GM18951 (cell line): ENCODE data around the gene SCNN1A.

ENCODE experiments used
- POLR2A ChIP-seq: IDR thresholded peaks from 4 replicates; pipeline ENCODE4 v1.6.1; 2011; ENCODE audit warnings: mild to moderate bottlenecking; ENCODE audit not compliant: insufficient read length, insufficient read depth; ENCODE audit errors: extremely low read depth
- in situ Hi-C: fragments of 300-500 bp; cut with MboI; formaldehyde crosslinking; loops from one replicate; pipeline ENCODE4 v1.12.0; 2022; ENCODE audit warnings: low sequenced_read_pairs, mixed read lengths, inconsistent platforms; ENCODE audit not compliant: unreplicated experiment

The SCNN1A gene

DNA sequence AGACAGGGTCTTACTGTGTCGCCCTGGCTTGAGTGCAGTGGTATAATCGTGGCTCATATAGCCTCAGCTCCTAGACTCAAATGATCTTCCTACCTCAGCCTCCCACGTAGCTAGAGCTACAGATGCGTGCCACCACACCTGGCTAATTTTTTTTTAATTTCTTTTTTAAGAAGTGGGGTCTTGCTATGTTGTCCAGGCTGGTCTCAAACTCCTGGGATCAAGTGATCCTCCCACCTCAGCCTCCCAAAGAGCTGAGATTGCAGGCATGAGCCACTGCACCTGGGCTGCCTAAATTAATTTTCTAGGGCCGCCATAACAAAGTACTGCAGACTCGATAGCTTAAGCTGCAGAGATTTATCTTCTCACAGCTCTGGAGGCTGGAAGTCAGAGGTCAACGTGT lies 17.7 kb upstream of the SCNN1A start:
- in situ Hi-C loops = no loop called here
- no peak for TF ChIP-seq POLR2A

GRCh38 chr12:6392504-6392903 lies 17.1 kb upstream of the SCNN1A start:
- in situ Hi-C loops = no loop called here
- no peak for TF ChIP-seq POLR2A

DNA sequence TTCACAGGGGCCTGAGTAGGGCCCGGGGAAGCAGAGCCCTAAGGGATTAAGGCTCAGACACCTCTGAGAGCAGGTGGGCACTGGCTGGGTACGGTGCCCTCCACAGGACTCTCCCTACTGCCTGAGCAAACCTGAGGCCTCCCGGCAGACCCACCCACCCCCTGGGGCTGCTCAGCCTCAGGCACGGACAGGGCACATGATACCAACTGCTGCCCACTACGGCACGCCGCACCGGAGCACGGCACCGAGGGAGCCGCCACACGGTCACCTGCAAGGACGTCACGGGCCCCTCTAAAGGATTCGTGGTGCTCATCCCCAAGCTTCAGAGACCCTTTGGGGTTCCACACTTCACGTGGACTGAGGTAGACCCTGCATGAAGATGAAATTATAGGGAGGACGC lies 15.7 kb upstream of the SCNN1A start:
- in situ Hi-C loops = no loop called here
- TF ChIP-seq POLR2A = no peak

GRCh38 chr12:6390084-6390799 lies 14.9 kb upstream of the SCNN1A start:
- in situ Hi-C loops = no loop called here
- TF ChIP-seq POLR2A = no peak

GRCh38 chr12:6387541-6387940 lies 12.2 kb upstream of the SCNN1A start:
- in situ Hi-C loops = no loop called here
- no peak for TF ChIP-seq POLR2A

GRCh38 chr12:6386491-6386890 lies 11.1 kb upstream of the SCNN1A start:
- in situ Hi-C loops = no loop called here
- TF ChIP-seq POLR2A = no peak

DNA sequence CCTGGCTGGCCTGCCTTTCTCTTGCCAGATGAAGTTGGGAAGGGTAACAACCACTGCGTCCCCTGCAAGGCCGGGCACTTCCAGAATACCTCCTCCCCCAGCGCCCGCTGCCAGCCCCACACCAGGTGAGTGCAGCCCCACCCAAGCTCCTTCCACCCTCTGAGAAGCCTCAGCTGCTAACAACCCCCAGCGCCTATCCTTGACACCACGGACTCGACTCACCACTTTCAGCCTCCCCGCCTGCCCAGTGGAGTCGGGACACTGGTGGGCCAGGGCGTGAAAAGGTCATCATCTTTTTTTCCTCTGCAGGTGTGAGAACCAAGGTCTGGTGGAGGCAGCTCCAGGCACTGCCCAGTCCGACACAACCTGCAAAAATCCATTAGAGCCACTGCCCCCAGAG lies 10.7 kb upstream of the SCNN1A start:
- in situ Hi-C loops = no loop called here

DNA sequence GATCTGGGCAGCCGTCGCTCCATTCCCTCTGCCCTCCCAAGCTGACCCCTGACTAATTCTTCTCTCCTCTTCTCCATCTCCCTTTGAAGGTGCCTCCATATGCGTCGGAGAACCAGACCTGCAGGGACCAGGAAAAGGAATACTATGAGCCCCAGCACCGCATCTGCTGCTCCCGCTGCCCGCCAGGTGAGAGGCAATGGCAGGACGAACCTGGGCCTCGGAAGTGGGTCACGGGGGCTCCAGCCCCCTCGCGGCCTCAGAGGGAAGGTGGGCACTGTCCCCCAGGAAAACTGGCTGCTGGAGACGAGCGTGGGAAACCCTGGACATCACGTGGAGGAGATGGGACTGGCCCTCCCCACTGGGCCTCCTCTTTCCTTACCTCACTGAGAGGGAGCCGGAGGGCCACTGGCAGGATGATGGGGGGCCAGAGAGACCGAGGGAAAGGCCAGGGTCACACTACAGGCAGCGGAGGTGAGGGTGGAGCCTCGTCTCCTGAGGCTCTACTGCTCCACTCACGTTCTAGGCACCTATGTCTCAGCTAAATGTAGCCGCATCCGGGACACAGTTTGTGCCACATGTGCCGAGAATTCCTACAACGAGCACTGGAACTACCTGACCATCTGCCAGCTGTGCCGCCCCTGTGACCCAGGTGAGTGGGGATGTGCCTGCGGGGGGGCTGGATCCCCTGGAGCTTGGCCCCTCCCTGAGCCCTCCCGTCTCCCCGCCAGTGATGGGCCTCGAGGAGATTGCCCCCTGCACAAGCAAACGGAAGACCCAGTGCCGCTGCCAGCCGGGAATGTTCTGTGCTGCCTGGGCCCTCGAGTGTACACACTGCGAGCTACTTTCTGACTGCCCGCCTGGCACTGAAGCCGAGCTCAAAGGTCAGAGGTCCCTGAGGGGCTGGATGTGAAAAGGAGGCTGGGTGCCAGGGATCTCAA lies 9.4 kb upstream of the SCNN1A start:
- no peak for TF ChIP-seq POLR2A
- in situ Hi-C loops = no loop called here

More for the DNA sequence above, 10.7 kb upstream of the SCNN1A start:
- TF ChIP-seq POLR2A = no peak

DNA sequence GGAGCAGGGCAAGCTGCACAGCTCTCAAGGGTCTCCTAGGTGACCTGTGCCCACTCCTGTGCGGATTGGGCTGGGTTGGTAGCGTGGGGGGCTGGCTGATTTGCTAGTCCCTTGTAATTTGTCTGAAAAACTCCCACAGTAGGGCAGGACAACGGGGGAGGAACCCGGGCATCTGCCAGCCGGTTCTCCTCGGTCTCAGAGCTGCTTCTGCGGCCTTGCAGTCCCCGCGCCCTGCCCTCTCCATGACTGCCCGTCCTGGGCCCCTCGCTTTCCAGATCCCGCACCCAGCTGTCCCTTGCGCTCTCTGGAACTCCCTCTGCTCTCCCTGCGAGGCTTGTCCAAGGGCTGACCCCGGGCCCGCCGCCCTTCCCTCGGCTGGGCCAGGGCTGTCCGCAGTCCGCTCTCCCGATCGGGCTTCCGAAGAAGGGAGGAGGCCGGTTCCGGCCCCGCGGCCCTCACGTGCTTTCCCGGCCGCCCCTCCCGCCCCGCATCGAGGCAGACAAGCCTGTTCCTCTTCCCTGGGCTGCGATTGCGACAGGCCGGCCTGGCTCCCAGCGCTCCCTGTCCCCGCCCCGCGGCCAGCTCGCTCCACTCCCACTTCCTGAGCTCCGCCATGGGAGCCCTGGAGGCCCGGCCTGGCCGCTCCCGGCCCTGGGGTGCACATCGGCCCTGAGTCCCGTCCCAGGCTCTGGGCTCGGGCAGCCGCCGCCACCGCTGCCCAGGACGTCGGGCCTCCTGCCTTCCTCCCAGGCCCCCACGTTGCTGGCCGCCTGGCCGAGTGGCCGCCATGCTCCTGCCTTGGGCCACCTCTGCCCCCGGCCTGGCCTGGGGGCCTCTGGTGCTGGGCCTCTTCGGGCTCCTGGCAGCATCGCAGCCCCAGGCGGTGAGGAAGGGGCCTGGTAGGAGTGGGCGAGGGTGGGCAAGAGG lies 8.5 kb upstream of the SCNN1A start, which contains the start of gene LTBR:
TSS of gene LTBR (plus strand) at position 591 of the 927 bp plus-strand sequence. CDS start at position 788, 197 bp downstream.
- no peak for TF ChIP-seq POLR2A
- in situ Hi-C loops = no loop called here

DNA sequence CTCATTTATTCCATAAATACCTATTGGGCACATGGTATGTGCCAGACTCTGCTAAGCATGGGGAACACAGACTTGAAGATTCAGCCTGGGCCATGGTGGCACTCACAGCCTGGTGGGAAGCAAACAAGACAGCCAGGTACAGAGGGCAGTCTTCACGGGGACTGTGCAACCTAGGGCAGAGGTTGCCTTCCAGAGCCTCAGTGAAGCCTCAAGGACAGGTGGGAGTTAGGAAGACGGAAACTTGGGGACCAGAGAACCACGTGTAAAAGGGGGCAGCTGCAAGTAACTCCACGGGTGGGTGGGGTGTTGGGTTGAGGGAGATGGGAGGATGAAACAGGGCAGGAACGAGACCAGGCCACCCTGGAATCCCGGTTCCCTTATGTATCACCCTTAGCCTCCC lies 7.6 kb upstream of the SCNN1A start:
- no peak for TF ChIP-seq POLR2A
- in situ Hi-C loops = no loop called here

DNA sequence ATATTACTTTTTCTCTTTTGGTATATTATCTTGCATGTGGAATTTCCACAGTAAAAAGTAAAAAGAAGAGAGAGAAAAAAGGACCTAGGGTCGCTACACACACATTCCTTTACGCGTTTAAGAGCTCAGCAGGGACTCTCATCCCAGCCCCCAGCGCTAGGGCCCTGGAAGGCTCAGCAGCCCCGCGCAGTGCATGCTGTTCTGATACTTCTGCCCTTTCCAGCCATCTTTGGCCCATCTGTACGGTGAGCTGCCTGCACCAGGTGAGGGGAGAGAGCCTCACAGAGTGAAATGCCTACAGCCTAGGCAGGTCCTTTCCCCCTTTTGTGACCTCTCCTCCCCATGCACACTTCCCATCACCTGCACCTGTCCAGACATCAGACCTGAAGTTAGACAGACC lies 7.0 kb upstream of the SCNN1A start:
- TF ChIP-seq POLR2A = no peak
- in situ Hi-C loops = no loop called here

GRCh38 chr12:6380141-6381121 lies 5.1 kb upstream of the SCNN1A start:
- in situ Hi-C loops = no loop called here
- TF ChIP-seq POLR2A = no peak
